Activated CD4-positive, alpha-beta T cell treated with anti-CD3 and anti-CD28 coated beads, Interleukin-2, Interleukin-4, amounts not matched to agents 100 ng/mL and 50 ng/mL, durations not matched to agents 16 hours and 8 hours (primary cell): Measurements from ENCODE around the gene SULT1C4.
"Not testable (repeated sequence)": the region's sequence is repeated elsewhere in the genome, so short reads cannot be mapped to it uniquely, and the experiment has no call there.

Source experiments
- DNase-seq: peaks from one replicate; pipeline ENCODE4 v3.0.0-alpha.2; 2020; ENCODE audit warnings: low spot score

The SULT1C4 gene

GRCh38 chr2:108413711-108414095, 35.9 kb downstream of the SULT1C4 start:
- no peak for DNase-seq

DNA sequence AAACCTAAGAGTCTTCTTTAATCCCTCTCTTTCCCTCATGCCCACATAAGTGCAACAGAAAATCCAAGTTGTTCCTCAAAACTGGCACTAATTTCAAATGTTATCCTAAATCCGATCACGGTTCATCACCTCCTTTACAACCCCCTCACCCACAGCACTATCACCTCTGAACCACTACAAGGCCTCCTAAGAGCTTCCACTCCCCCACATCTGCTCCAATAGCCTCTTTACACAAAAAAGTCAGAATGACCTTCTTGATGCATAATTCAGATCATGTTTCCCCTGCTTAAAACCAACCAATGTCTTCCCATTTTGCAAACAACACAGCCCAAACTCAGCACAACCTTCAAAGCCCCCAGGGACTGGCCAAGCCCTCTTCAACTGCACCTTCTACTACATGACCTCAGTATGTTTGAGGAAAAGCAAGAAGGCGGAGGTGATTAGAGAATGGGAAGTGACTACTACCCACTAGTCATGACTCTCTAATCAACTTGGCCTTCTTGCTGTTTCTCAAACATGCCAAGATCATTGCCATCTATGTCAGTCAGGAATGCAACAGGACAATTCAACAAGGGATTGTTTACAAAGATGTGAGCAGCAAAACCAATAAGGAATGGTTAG, 36.6 kb downstream of the SULT1C4 start:
- DNase-seq, result no peak

DNA sequence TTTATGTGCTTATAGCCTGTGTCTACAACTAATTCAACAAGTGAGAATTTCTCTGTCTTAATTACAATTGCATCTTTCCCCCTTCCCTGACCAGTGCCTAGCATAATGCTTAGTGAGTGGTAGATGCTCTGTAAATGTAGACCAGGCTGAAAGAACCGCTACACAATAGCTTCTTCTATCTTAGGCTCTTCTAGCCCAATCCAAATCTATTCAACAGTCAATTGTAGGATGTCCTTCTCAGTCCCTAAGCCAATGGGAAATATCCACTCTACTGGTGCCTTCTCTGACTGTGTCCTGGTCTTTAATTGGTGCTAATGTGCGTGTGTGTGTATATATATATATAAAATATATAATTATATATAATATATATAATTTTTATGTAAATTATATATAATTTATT, 37.2 kb downstream of the SULT1C4 start:
- DNase-seq, result no peak

- no peak for DNase-seq
These were observed 39.5 kb downstream of the SULT1C4 start for GRCh38 chr2:108417254-108417653.

GRCh38 chr2:108418416-108418815, 40.7 kb downstream of the SULT1C4 start:
- no peak for DNase-seq

DNA sequence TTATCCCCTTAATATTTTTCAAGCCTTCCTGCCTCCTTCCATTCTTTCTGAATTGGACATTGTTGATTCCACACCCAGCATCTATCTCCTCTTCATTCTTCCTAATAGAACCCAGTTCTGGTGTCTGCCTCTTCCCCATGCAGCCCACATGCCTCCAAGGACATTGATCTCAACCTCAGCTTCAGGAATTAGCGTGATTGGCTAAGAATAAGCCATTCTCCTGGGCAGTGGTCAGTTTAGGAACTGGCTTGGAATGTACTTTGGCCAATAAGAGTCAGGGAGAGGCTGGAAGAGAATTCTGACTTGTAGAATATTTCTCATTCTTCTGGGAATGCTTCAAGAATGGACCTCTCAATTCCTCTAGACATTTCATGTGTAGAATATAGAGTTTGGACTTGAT, 45.3 kb downstream of the SULT1C4 start:
- no peak for DNase-seq

DNA sequence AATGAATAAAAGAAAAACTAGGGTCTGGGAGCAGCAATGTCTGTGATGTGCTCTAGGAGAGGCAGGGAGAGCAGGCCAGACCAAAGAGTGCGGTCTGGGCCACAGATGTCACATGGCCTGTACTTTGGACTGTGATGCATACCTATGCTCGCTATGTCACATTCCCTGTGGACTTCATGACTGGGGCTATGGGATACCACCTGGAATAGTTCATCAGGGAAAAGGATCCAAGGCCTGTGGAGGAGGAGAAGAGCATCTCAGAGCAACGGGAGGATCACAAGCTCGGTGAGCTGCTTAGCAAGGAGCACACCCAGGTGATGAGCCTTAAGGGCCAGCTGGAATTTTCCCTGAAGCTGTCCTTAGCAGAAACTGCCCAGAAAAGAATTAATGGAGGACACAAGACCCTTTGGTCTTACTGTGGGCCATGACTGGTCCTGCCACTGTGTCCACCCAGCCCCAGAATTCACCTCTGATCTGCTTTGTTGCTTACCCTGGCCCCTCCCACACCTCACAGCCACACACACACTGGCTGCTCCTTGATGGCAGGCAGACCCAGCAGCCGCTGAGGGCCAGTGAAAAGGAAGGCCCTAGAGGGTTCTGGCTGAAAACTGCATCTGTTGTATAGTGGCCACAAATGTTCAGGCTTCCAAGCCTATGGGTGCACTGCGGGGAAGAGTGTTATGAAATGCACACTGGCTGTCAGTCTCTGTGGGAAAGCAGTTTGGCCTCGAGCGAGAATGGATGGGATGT, 45.9 kb downstream of the SULT1C4 start:
- DNase-seq, result no peak

- DNase-seq, result no peak
These were observed 50.7 kb downstream of the SULT1C4 start for GRCh38 chr2:108428286-108429009.

- not testable (repeated sequence) for DNase-seq
These were observed 57.8 kb downstream of the SULT1C4 start for GRCh38 chr2:108435578-108435977.

- DNase-seq, result no peak
These were observed 59.2 kb downstream of the SULT1C4 start for GRCh38 chr2:108436976-108437375.
